Endothelial cell of umbilical vein (primary cell): ENCODE measurements around the gene CPTP. TPM values are rescaled to one million over a fixed set of nuclear protein-coding genes. Genes with fewer than 3 reads are reported as not detected.

Experiments used
- BruUV-seq: library from RNA; stranded (reverse); fragments of 400-500 nt; replicated peaks from 2 replicates; lab custom pipeline; 2021; lab: Mats Ljungman, UMichigan
- CTCF ChIA-PET: fragments of 300-600, 350-600 bp; sonication (Branson Sonifier 250); formaldehyde crosslinking; loops from one replicate; lab custom pipeline; 2021; ENCODE audit warnings: antibody characterized with exemption, inconsistent platforms; lab: Charles Lee
- POLR2A ChIA-PET: fragments of 300-600, 350-600 bp; sonication (Branson Sonifier 250); formaldehyde crosslinking; loops from one replicate; lab custom pipeline; 2021; ENCODE audit warnings: antibody characterized with exemption, inconsistent platforms; lab: Charles Lee
- DNase-seq: peaks from one replicate; pipeline ENCODE4 v3.0.0-alpha.2; 2011; ENCODE audit warnings: low read depth, low spot score
- FAIRE-seq: peaks from 2 replicates; lab custom pipeline; 2011; peaks lifted over from hg19 to GRCh38; lab: Jason Lieb, UNC
- H2AFZ ChIP-seq: 2 replicates; pipeline ENCODE4 v1.6.0; 2012; ENCODE audit warnings: low read depth, low read length, control low read depth, inconsistent platforms
- H3K27ac ChIP-seq: 2 replicates; pipeline ENCODE4 v1.5.1; 2011; ENCODE audit warnings: low read depth, mild to moderate bottlenecking, control low read depth, low read length, moderate library complexity; ENCODE audit not compliant: insufficient read depth
- H3K27me3 ChIP-seq, 2 experiments: 2 replicates each; pipeline versions ENCODE4 v1.6.0 to v1.6.1; 2011; ENCODE audit warnings: low read length in 2 of 2, mixed read lengths in 1 of 2; ENCODE audit not compliant: control insufficient read depth in 2 of 2, insufficient read depth in 2 of 2
- H3K36me3 ChIP-seq, 2 experiments: 2 replicates in 1 of 2; 3 replicates in 1 of 2; pipeline ENCODE4 v1.5.1; 2011; ENCODE audit warnings: low read length in 2 of 2, mild to moderate bottlenecking in 1 of 2, moderate library complexity in 1 of 2; ENCODE audit not compliant: control insufficient read depth in 2 of 2, insufficient read depth in 2 of 2; ENCODE audit errors: extremely low read depth in 1 of 2
- H3K4me1 ChIP-seq: 3 replicates; pipeline ENCODE4 v1.5.1; 2011; ENCODE audit warnings: mild to moderate bottlenecking, low read length; ENCODE audit not compliant: control insufficient read depth, insufficient read depth; ENCODE audit errors: extremely low read depth
- H3K4me2 ChIP-seq: 2 replicates; pipeline ENCODE4 v1.6.1; 2011; ENCODE audit warnings: low read length, control low read depth, mixed read lengths; ENCODE audit not compliant: insufficient read depth
- H3K4me3 ChIP-seq, 3 experiments: fragments of 200-600 bp in 1 of 3; sonication (generic), shearing (Covaris generic) in 1 of 3; replicated peaks in 1 of 3; 2 replicates each; pipeline ENCODE4 v1.5.1; 2011 to 2016; ENCODE audit warnings: control low read depth in 3 of 3, low read length in 3 of 3, mild to moderate bottlenecking in 2 of 3, inconsistent platforms in 1 of 3, low read depth in 1 of 3, moderate library complexity in 1 of 3; ENCODE audit not compliant: insufficient read depth in 1 of 3
- H3K79me2 ChIP-seq: 2 replicates; pipeline ENCODE4 v1.6.0; 2012; ENCODE audit warnings: low read length, inconsistent platforms; ENCODE audit not compliant: control insufficient read depth, insufficient read depth
- H3K9ac ChIP-seq: replicated peaks from 2 replicates; pipeline ENCODE3; 2011; ENCODE audit warnings: low read length, control low read depth; ENCODE audit not compliant: insufficient read depth; ENCODE audit errors: extremely low read depth
- H3K9me1 ChIP-seq: replicated peaks from 3 replicates; pipeline ENCODE4 v1.6.0; 2011; ENCODE audit warnings: mild to moderate bottlenecking, low read length; ENCODE audit not compliant: control insufficient read depth, insufficient read depth; ENCODE audit errors: extremely low read depth
- H3K9me3 ChIP-seq: replicated peaks from 2 replicates; pipeline ENCODE4 v1.5.1; 2012; ENCODE audit warnings: low read length, inconsistent platforms; ENCODE audit not compliant: control insufficient read depth, insufficient read depth
- H4K20me1 ChIP-seq: replicated peaks from 2 replicates; pipeline ENCODE3; 2011; ENCODE audit warnings: mild to moderate bottlenecking, low read length; ENCODE audit not compliant: control insufficient read depth, insufficient read depth; ENCODE audit errors: extremely low read depth
- CTCF ChIP-seq, 2 donors: IDR thresholded peaks; 1 replicate in 1 of 2; 2 replicates in 1 of 2; pipeline ENCODE4 v1.5.1; 2011; ENCODE audit warnings: low read length in 2 of 2, mild to moderate bottlenecking in 2 of 2, moderate library complexity in 2 of 2, control low read depth in 1 of 2, inconsistent platforms in 1 of 2, low read depth in 1 of 2; ENCODE audit not compliant: insufficient read depth in 1 of 2; ENCODE audit errors: extremely low read depth in 1 of 2
- FOS ChIP-seq: IDR thresholded peaks from 2 replicates; pipeline ENCODE4 v1.6.1; 2011; ENCODE audit warnings: mild to moderate bottlenecking, low read length, moderate library complexity, borderline replicate concordance; ENCODE audit not compliant: insufficient read depth
- POLR2A ChIP-seq: IDR thresholded peaks from 2 replicates; pipeline ENCODE4 v1.6.1; 2012; ENCODE audit warnings: low read depth, mild to moderate bottlenecking, control low read depth, low read length
- dilution Hi-C: fragments of 300-500 bp; cut with MboI; formaldehyde crosslinking; loops from one replicate; pipeline ENCODE4 v1.15.0; 2019; ENCODE audit warnings: low sequenced_read_pairs; ENCODE audit not compliant: extremely low pct_ligation_motif_present
- intact Hi-C: fragments of 100-400 bp; cut with micrococcal nuclease; formaldehyde crosslinking; loops from one replicate; pipeline ENCODE4 v1.10.0; 2022
- polyA plus RNA-seq, 4 experiments: library from polyadenylated mRNA; depleted of rRNA in 3 of 4; stranded (reverse) in 3 of 4; unstranded in 1 of 4; fragments of >200 nt; gene quantifications; 2 replicates each; pipeline versions ENCODE4 v1.2.1 to v1.2.3, GENCODE V29; 2011 to 2012; ENCODE audit warnings: missing spikeins in 1 of 4
- total RNA-seq: library from RNA; stranded (reverse); gene quantifications from 2 replicates; pipeline ENCODE4 v1.2.3, GENCODE V29; 2021

The CPTP gene
- total and polyA plus RNA-seq, 2 donors (not counting 3 experiments of a cell fraction or from before 2014, with no cell fraction given), result 20.9 to 29.5 TPM

DNA sequence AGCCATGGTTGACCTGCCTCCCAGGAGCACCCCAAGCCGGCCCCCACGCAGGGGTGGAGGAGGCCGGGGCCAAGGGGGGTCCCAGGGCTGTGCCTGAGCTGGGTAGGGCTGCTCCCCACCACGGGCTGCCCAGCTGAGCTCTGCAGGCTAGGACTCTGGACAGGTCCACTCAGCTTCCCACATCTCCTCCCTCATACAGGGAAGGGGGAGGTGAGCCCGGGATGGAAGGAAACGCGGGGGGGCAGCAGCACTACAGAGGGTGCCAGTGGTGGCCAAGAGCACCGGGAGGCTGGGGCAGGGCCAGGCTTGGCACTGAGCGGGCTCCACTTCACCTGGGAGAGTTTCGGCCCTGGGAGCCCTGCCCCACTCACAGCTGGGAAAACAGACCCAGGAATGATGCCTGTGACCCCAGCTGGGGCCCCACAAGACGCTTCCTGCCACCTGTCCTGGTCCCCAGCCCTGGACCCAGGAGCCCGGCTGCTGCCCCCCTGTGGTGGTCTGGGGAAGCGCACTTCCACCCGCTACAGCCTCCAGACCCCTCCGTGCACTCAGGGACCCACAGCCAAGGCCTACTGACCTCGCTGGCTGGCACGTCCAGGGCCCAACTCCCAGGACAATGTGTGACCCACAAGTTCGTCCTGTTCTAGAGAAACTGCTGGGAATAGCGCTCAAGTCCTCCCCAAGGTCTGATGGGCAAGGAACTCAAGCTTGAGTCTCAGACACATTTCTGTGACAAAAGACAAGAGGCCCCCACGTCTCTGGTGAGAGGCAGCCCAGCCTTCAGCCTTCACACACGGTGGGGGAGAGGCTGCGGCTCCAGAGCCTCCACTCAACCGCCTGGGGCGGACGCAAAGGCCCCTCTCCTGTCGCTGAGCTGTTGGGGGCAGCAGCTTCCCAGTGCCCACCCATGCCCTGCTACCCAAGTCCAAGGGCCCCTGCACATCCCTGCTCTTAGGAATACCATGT lies 47.4 kb downstream of the CPTP start:
- ChIA-PET CTCF (interaction anchor here (0.7 to 2.4 kb wide), 16 partner anchors 10 to 252 kb away, joined by 3 to 9 read pairs (median 4); partner anchors contain the start of genes CCNL2 and DVL1), POLR2A (no interaction called here)
- Histone ChIP-seq H3K9me1 (no peaks in the 10 kb centered on the region), H2AFZ (no peak overlapping the region), H3K4me1 (peaks cover 13% of the 10 kb centered on the region), H3K27ac (no peak overlapping the region), H3K27me3 (no peaks in the 10 kb centered on the region), H3K4me2 (no peak overlapping the region), H3K36me3 (peaks cover 0 to 3% of the 10 kb centered on the region in 2 experiments), H4K20me1 (no peaks in the 10 kb centered on the region), H3K9ac (no peak overlapping the region), H3K9me3 (no peaks in the 10 kb centered on the region), H3K4me3 (no peak overlapping the region), H3K79me2 (peaks cover 19% of the 10 kb centered on the region)
- intact Hi-C loops, result no loop called here
- dilution Hi-C loops, result no loop called here
- DNase-seq (peak; percentile 52), FAIRE-seq (peak; percentile 50)
- peak; percentile 43 for TF ChIP-seq POLR2A
- TF ChIP-seq FOS, result no peak
- TF ChIP-seq CTCF (IDR thresholded peaks at IDR 0.05; ENCODE audit: extremely low read depth in 1 of 2, insufficient read depth in 1 of 2, low read depth in 1 of 2, low read length in 2 of 2), result peak; percentile 91 to 98
- no TSS peak for BruUV-seq
